ENCODE data around the gene RNF38. TPM values are rescaled to one million over a fixed set of nuclear protein-coding genes. Genes with fewer than 3 reads are reported as not detected.

Gene RNF38
- total and polyA plus RNA-seq, 2 donors (not counting 3 experiments of a cell fraction or from before 2014, with no cell fraction given), result 36.7 to 47.2 TPM

GRCh38 chr9:36341936-36342577, 58.0 kb downstream of the RNF38 start:
- no TSS peak for BruUV-seq (replicated peaks)
- POLR2A ChIA-PET, result no interaction called here
- FAIRE-seq (no peak), DNase-seq (ENCODE audit: low read depth, low spot score) (no peak)
- Histone ChIP-seq H3K79me2 (ENCODE audit: control insufficient read depth, insufficient read depth, low read length) (no peaks in the 10 kb centered on the region), H3K4me1 (ENCODE audit: control insufficient read depth, extremely low read depth, insufficient read depth, low read length) (no peaks in the 10 kb centered on the region), H3K9ac (replicated peaks; ENCODE audit: extremely low read depth, insufficient read depth, low read length) (no peak overlapping the region), H3K4me3 (replicated peaks in 1 of 3; ENCODE audit: insufficient read depth in 1 of 3, low read depth in 1 of 3, low read length in 3 of 3) (no peak overlapping the region), H3K9me3 (replicated peaks; ENCODE audit: control insufficient read depth, insufficient read depth, low read length) (no peaks in the 10 kb centered on the region), H2AFZ (ENCODE audit: low read depth, low read length) (no peak overlapping the region), H3K27me3 (ENCODE audit: control insufficient read depth in 2 of 2, insufficient read depth in 2 of 2, low read length in 2 of 2) (no peaks in the 10 kb centered on the region), H4K20me1 (replicated peaks; ENCODE audit: control insufficient read depth, extremely low read depth, insufficient read depth, low read length) (no peaks in the 10 kb centered on the region), H3K9me1 (replicated peaks; ENCODE audit: control insufficient read depth, extremely low read depth, insufficient read depth, low read length) (no peaks in the 10 kb centered on the region), H3K36me3 (ENCODE audit: control insufficient read depth in 2 of 2, extremely low read depth in 1 of 2, insufficient read depth in 2 of 2, low read length in 2 of 2) (peaks cover 18 to 29% of the 10 kb centered on the region in 2 experiments), H3K27ac (ENCODE audit: insufficient read depth, low read depth, low read length) (no peak overlapping the region), H3K4me2 (ENCODE audit: insufficient read depth, low read length) (no peak overlapping the region)
- intact Hi-C loops (cut with micrococcal nuclease) (no loop called here), dilution Hi-C loops (cut with MboI; ENCODE audit: extremely low pct_ligation_motif_present, low sequenced_read_pairs) (no loop called here)
- CTCF ChIA-PET, result interaction anchor here (0.8 to 1.1 kb wide), 3 partner anchors 10 to 108 kb away, joined by 3 to 4 read pairs (median 3); no protein-coding TSS in a partner anchor
- TF ChIP-seq CTCF (IDR thresholded peaks at IDR 0.05; ENCODE audit: extremely low read depth in 1 of 2, insufficient read depth in 1 of 2, low read depth in 1 of 2, low read length in 2 of 2), result no peak
- TF ChIP-seq POLR2AphosphoS5 (IDR thresholded peaks at IDR 0.05; ENCODE audit: insufficient read depth, low read depth, low read length), result no peak
- no peak for TF ChIP-seq GATA2 (IDR thresholded peaks at IDR 0.05; ENCODE audit: insufficient read depth, insufficient read length, low read depth, low read length)
- no peak for TF ChIP-seq MYC (IDR thresholded peaks at IDR 0.05; ENCODE audit: low read depth, low read length)
- TF ChIP-seq EZH2 (IDR thresholded peaks at IDR 0.05; ENCODE audit: borderline replicate concordance, low read depth, low read length, severe bottlenecking), result no peak
- TF ChIP-seq JUN (IDR thresholded peaks at IDR 0.05; ENCODE audit: borderline replicate concordance, insufficient read depth, insufficient read length, low read depth), result no peak
- no peak for TF ChIP-seq MAX (IDR thresholded peaks at IDR 0.05; ENCODE audit: insufficient read depth, insufficient read length)
- TF ChIP-seq POLR2A (IDR thresholded peaks at IDR 0.05; ENCODE audit: low read depth, low read length), result no peak
